ENCODE results near the gene MAX.

DNA sequence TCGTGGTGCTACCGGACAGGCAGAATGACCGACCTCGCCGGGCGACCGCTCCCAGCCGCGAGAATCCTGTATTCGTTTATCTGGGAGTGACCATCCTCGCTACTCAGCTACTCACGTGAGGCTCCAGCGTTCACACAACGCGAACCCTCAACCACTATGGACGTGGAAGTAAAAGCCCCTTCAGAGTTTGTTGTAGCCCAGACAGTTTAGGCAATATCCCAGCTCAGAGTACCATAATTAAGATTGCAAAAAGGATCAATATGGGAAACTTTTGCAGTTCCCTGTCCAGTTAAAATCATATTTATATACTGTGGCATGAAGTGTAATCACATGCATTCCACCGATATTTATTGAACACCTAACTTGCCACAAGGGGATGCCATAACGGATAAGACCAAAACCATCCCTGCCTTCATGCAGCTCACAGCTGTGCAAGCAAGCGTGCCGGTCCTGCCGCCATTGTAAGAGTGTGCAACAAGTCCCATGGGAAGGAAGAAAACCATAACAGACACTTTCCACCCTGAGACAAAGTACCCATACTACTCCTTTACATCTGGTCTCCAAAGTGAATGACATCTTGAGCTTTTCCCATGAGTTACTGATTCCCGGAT, 938 bp upstream of the MAX start:
- no peak for TF ChIP-seq ZNF274 (IDR thresholded peaks at IDR 0.05; ENCODE audit: borderline replicate concordance, low read depth, low read length)
- TF ChIP-seq ZNF780A (CRISPR knock-in tag; IDR thresholded peaks at IDR 0.05), result no peak
- TF ChIP-seq DDX20 (tag; IDR thresholded peaks at IDR 0.05; ENCODE audit: low read depth), result no peak
- no peak for TF ChIP-seq SMC3 (conservative IDR thresholded peaks at IDR 0.05; ENCODE audit: insufficient read depth, low read depth, low read length)
- TF ChIP-seq PYGO2 (tag; IDR thresholded peaks at IDR 0.05), result no peak
- TF ChIP-seq POLR2AphosphoS5 (IDR thresholded peaks at IDR 0.05; ENCODE audit: control insufficient read depth, insufficient read depth, low read depth, low read length), result no peak
- no peak for TF ChIP-seq MBD2 (IDR thresholded peaks at IDR 0.05; ENCODE audit: borderline replicate concordance, low read depth)
- TF ChIP-seq NR2C2 (CRISPR knock-in tag; IDR thresholded peaks at IDR 0.05), result no peak
- no peak for TF ChIP-seq NR2C2 (tag; IDR thresholded peaks at IDR 0.05)

Measured in K562 (cell line).